Medulla oblongata (tissue), 1 donor: ENCODE data around the gene MINDY4.
A peak's percentile ranks its signal among the peaks of the same experiment; 100 is the strongest.

Experiments used
- DNase-seq: peaks from one replicate; pipeline ENCODE4 v3.0.0-alpha.2; 2015; ENCODE audit errors: extremely low spot score

Gene MINDY4

GRCh38 chr7:30743371-30744074 lies 27.7 kb upstream of the MINDY4 start:
- peak; percentile 17 for DNase-seq

- DNase-seq = no peak
Measured at GRCh38 chr7:30744075-30744417, 27.2 kb upstream of the MINDY4 start.

GRCh38 chr7:30745261-30745941 lies 25.8 kb upstream of the MINDY4 start:
- DNase-seq = no peak

- no peak for DNase-seq
Measured at GRCh38 chr7:30750010-30750409, 21.2 kb upstream of the MINDY4 start.

GRCh38 chr7:30750683-30751650 lies 20.2 kb upstream of the MINDY4 start:
- peak; percentile 59 for DNase-seq

GRCh38 chr7:30751696-30752273 lies 19.4 kb upstream of the MINDY4 start, which contains the start of gene INMT:
INMT (plus strand) TSS chr7:30752135; CDS start chr7:30752151, 16 bp downstream.
- no peak for DNase-seq

- no peak for DNase-seq
Measured at GRCh38 chr7:30752484-30752883, 18.7 kb upstream of the MINDY4 start.

GRCh38 chr7:30752979-30753378 lies 18.2 kb upstream of the MINDY4 start:
- peak; percentile 35 for DNase-seq

GRCh38 chr7:30754315-30754877 lies 16.8 kb upstream of the MINDY4 start:
- no peak for DNase-seq

GRCh38 chr7:30755384-30756154 lies 15.6 kb upstream of the MINDY4 start:
- peak; percentile 47 for DNase-seq

- DNase-seq = no peak
Measured at GRCh38 chr7:30757342-30757692, 13.9 kb upstream of the MINDY4 start.

- DNase-seq = no peak
Measured at GRCh38 chr7:30760514-30761213, 10.6 kb upstream of the MINDY4 start.

- no peak for DNase-seq
Measured at GRCh38 chr7:30761214-30762156, 9.7 kb upstream of the MINDY4 start.

- DNase-seq = peak; percentile 15
Measured at GRCh38 chr7:30764030-30764975, 6.9 kb upstream of the MINDY4 start.

GRCh38 chr7:30765408-30765807 lies 5.8 kb upstream of the MINDY4 start:
- no peak for DNase-seq

GRCh38 chr7:30770845-30771173 lies 408 bp upstream of the MINDY4 start:
- no peak for DNase-seq

- DNase-seq = no peak
Measured at GRCh38 chr7:30771880-30772425, 736 bp downstream of the MINDY4 start.

- no peak for DNase-seq
Measured at GRCh38 chr7:30772984-30773383, 1.8 kb downstream of the MINDY4 start.
